Measurements from ENCODE around the gene ELOVL7.

DNA sequence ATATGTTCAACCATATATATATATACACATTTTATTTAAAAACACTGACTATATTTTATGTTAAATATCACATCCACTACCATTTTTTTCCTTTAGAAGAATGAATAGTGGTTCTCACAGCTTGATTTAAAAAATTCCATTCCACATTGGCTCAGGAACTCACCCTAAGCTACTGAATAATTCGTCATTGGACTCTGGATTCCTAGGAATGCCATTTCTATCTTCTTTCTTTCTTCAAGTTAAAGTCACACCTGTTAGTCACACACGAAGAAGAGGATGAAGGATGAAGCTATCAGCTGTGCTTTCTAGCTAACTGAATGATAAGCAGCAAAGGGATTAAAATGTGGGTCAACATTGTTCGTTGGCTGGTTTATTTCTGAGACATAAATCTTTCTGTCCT, 7.9 kb downstream of the ELOVL7 start:
- TF ChIP-seq, protein P1, sequence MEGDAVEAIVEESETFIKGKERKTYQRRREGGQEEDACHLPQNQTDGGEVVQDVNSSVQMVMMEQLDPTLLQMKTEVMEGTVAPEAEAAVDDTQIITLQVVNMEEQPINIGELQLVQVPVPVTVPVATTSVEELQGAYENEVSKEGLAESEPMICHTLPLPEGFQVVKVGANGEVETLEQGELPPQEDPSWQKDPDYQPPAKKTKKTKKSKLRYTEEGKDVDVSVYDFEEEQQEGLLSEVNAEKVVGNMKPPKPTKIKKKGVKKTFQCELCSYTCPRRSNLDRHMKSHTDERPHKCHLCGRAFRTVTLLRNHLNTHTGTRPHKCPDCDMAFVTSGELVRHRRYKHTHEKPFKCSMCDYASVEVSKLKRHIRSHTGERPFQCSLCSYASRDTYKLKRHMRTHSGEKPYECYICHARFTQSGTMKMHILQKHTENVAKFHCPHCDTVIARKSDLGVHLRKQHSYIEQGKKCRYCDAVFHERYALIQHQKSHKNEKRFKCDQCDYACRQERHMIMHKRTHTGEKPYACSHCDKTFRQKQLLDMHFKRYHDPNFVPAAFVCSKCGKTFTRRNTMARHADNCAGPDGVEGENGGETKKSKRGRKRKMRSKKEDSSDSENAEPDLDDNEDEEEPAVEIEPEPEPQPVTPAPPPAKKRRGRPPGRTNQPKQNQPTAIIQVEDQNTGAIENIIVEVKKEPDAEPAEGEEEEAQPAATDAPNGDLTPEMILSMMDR (IDR thresholded peaks at IDR 0.05) = no peak
- TF ChIP-seq EP300 (IDR thresholded peaks at IDR 0.05) (no peak), POLR2AphosphoS5 (IDR thresholded peaks at IDR 0.05) (no peak), POLR2A (IDR thresholded peaks at IDR 0.05) (no peak)

All from upper lobe of left lung (tissue), 4 donors.